Activated T-cell treated with anti-CD3 and anti-CD28 coated beads, Interleukin-2, amount 50 U/mL, for 48 hours (primary cell): ENCODE data around the gene RUFY3.
"Not testable (repeated sequence)": the region's sequence is repeated elsewhere in the genome, so short reads cannot be mapped to it uniquely, and the experiment has no call there.

ENCODE experiments used
- DNase-seq, 2 experiments: peaks; one replicate each; pipeline ENCODE4 v3.0.0-alpha.2; 2020

The RUFY3 gene

GRCh38 chr4:70739496-70740337, 18.0 kb downstream of the RUFY3 start:
- no peak for DNase-seq

DNA sequence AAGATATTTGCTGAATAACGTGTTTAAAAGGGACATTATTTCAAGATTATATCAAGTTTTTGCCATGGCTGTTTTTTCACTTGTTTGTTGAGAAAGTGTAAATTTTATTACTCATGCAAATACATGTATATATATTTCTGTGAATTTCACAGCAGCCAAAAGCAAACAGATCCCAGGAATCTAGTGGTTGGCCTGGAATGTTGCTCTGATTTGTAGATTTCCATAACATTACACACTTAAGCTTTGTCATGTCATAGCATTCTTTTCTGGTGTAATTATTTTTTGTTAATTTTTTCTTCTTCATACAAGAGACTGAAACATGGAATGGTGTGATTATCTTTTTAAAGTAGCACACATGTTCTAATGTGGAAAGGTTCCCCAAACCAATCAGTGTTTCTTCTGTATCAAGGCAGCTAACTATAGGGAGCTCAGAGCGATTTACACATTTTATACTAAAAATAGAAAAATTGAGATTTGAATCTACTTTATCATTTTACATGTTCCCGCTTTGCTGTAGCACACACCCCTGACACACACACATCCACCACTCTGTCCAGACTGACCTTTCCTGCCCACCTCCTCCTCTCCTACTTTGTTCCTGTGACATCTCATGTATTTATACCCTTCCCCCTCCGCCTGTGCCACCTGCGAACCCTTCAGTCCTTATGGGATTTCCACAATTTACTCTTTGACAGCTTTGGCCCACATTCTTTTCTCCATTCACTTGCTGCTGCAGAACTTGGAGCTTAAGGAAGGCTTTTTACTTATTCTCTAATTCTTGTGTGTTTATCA, 20.3 kb downstream of the RUFY3 start:
- no peak for DNase-seq

DNA sequence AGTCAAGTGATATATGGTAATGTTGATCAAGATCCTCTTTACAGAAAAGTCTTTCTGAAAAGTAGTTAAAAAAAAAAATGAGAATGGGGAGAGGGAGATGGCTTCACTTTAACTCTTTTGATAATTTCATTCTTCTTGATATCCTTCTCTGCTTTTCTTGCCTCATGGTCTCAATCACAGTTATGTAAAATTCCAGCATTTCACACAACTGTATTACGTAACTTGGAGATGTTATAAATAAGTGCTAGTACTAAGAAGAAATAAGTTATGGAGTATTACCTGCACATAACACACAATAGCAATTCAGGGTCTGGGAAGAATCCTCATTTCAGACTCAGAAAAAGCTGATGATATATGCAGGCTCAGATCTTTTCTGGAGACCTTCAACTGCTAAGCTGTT, 22.0 kb downstream of the RUFY3 start:
- DNase-seq, result no peak

GRCh38 chr4:70746179-70746839, 24.5 kb downstream of the RUFY3 start:
- no peak for DNase-seq

DNA sequence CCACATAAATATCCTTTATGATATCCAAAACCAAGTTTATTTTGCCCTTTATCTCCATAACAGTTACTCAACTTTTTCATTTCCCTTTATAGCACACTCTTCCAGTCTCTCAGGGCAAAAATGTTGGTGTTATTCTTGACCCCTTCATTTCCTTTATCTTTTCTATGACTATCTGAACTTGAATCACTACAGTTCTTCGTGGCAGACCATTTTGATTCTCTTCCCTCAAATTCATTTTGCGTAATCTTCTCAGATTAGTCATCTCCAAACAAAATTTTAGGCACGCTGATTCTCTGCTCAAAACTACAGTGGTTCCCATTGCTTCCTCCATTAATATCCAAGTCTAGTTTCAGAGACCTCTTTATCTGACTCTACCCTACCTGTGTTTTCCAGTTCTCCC, 26.1 kb downstream of the RUFY3 start:
- no peak for DNase-seq

DNA sequence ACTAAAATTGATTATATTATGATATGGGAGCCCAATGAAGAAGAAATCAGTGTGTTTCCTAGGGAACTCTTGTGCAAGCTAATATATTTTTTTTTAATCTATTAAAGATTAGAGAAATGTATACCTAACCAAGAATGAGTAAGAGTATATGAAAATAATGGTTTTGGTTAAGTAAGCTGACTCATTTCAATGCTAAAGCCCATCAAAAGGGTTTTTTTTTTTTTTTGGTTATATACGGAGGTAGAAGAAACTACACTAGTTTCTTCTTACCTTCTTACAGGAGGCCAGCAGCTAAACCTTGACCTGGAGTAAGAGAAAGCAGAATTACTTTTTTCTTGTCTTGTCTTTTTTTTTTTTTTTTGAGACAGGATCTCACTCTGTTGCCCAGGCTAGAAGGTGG, 27.5 kb downstream of the RUFY3 start:
- no peak for DNase-seq

DNA sequence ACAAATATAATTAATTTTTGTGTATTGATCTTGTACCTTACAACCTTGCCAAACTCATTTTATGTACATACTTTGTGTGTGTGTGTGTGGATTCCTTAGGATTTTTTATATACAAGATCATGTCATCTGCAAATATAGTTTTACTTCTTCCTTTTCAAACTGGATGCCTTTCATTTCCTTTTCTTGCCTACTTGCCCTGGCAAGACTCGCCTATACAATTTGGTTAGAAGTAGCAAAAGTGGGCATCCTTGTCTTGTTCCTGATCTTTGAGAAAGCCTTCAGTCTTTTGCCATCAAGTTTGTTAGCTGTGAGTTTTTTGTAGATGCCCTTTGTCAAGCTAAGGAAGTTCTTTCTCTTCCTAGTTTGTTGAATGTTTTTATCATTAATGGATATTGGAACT, 30.5 kb downstream of the RUFY3 start:
- no peak for DNase-seq

- no peak for DNase-seq
Measured at GRCh38 chr4:70753630-70754029, 31.9 kb downstream of the RUFY3 start.

- no peak for DNase-seq
Measured at GRCh38 chr4:70754470-70754869, 32.7 kb downstream of the RUFY3 start.

- DNase-seq, result no peak
Measured at GRCh38 chr4:70754990-70755688, 33.4 kb downstream of the RUFY3 start.

DNA sequence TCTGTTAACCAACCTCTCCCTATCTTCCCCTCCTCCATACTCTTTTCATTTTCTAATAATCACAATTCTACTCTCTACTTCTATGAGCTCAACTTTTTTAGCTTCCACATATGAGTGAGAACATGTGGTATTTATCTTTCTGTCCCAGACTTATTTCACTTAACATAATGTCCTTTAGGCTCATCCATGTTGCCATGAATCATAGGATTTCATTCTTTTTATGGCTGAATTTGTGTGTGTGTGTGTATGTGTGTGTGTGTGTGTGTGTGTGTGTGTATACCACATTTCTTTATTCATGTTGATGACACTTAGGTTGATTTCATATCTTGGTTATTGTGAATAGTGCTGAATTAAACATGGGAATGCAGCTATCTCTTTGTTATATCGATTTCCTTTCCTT, 37.4 kb downstream of the RUFY3 start:
- no peak for DNase-seq

- DNase-seq, result no peak
Measured at GRCh38 chr4:70759627-70760026, 37.9 kb downstream of the RUFY3 start.

GRCh38 chr4:70760662-70761061, 38.9 kb downstream of the RUFY3 start:
- DNase-seq, result no peak

GRCh38 chr4:70761276-70761816, 39.6 kb downstream of the RUFY3 start:
- DNase-seq, result no peak

- DNase-seq, result no peak
Measured at GRCh38 chr4:70765368-70765767, 43.6 kb downstream of the RUFY3 start.

DNA sequence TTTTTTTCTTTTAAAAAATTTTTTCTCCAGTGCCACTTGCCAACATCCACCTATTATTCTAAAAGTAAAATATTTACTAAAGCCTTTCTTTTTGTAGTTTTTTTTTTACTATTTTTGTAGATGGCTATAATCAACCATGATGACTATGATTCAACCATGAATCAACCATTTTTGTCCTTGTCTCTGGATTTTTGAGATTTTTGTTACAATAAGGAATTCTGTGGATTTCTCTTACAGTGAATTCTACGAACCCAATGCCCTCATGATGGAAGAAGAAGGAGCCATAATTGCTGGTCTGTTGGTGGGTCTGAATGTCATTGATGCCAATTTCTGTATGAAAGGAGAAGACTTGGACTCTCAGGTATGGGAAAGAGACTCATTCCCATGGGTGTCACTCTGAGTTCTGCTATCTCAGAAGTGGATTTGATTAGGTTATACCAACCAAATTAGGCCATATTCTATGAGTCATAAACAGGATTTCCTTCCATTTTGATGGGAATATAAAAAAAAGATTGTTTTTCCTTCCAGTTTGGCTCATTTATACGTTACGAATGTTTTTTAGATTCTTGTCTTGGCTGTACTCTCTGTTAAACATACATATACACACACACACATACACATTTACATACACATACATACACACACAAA, 46.7 kb downstream of the RUFY3 start:
- DNase-seq, result no peak

GRCh38 chr4:70769396-70769795, 47.6 kb downstream of the RUFY3 start:
- DNase-seq, result not testable (repeated sequence)

DNA sequence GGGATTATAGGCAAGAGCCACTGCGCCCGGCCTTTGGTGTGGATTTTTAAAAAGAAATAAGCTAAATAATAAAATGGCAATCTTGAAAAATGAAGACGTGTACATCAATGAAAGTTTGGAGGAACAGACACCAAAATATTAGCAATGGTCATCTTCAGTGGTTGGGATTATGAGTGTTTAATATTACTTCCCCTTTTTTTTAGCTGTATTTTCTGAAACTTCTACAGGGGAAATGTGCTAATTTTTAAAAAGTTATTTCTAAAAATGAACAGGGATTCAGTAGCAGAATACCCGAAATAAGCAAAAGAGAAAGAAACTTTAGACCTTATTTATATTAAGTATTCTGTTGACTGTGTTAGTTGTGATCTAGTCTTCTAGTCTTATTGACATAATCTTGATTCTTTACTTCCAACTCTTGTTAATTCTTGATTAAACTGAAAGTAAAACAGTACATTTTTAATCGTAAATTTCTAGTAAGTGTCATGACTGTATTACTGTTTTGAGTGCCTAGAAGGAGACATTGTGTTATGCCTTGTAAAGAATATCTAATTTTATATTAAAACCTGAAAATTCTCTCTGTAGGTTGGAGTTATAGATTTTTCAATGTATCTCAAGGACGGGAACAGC, 51.3 kb downstream of the RUFY3 start:
- no peak for DNase-seq

DNA sequence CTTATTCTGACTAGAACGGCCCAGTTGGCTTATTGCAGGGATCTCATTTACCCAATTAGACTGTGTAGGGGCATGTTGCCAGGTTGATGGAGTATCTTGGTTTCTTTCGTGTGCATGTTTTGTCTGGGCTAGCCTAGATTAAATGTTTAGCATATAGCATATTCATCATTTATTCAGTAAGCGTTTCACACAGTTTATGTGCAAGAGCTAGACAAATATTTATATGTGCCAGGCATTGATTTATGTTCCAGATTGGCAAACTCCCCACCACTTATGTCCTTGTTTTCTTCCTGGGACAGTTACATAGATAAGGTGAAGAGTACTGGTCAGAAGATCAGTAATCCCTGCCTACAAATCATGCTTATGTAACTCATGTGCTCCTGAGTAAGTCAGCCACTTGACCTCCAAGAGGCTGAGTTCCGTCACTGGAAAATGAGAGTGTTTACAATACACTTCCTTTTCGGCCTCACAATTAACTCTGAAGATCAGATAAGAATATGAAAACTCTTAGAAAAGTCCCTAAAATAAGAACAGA, 57.2 kb downstream of the RUFY3 start:
- no peak for DNase-seq

- no peak for DNase-seq
Measured at GRCh38 chr4:70783096-70783495, 61.3 kb downstream of the RUFY3 start.

GRCh38 chr4:70787496-70787895, 65.7 kb downstream of the RUFY3 start:
- no peak for DNase-seq
